ENCODE data around the gene GDNF. TPM values are rescaled to one million over a fixed set of nuclear protein-coding genes. Genes with fewer than 3 reads are reported as not detected.

GDNF gene
- polyA plus RNA-seq, 3 donors, result not detected

DNA sequence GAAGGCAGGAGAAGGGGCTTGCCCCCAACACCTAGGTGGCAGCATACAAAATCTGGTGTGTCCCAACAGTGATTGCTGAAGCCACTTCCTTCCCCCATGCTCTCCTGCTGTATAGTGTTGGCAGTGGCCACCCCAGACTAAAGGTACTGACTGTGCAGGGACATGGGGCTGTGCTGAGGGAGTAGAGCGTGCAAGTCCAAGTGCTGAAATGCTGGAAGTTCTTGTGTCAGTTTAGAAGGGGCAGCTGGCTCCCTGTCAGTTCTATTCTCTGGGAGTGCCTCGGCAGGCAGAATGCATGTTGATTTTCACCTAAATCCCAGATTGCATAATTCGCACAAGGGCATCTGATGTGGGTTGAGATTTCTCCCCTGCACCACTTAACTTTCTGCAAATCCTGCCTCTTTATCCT lies 68.6 kb downstream of the GDNF start:
- H3K27me3 ChIP-seq (ENCODE audit: control insufficient read depth in 2 of 2, insufficient read depth in 2 of 2, low read length in 2 of 2), result no peaks in the 10 kb centered on the region
- no peaks in the 10 kb centered on the region for H3K36me3 Mint-ChIP-seq
- H3K9me3 Mint-ChIP-seq, result peaks cover 6 to 24% (median 13%) of the 10 kb centered on the region in 7 donors
- TF ChIP-seq, protein P1, sequence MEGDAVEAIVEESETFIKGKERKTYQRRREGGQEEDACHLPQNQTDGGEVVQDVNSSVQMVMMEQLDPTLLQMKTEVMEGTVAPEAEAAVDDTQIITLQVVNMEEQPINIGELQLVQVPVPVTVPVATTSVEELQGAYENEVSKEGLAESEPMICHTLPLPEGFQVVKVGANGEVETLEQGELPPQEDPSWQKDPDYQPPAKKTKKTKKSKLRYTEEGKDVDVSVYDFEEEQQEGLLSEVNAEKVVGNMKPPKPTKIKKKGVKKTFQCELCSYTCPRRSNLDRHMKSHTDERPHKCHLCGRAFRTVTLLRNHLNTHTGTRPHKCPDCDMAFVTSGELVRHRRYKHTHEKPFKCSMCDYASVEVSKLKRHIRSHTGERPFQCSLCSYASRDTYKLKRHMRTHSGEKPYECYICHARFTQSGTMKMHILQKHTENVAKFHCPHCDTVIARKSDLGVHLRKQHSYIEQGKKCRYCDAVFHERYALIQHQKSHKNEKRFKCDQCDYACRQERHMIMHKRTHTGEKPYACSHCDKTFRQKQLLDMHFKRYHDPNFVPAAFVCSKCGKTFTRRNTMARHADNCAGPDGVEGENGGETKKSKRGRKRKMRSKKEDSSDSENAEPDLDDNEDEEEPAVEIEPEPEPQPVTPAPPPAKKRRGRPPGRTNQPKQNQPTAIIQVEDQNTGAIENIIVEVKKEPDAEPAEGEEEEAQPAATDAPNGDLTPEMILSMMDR (IDR thresholded peaks at IDR 0.05), result no peak
- H3K79me2 ChIP-seq (ENCODE audit: insufficient read depth, low read length), result no peaks in the 10 kb centered on the region
- H3K4me3 ChIP-seq (replicated peaks in 1 of 3; ENCODE audit: low read depth in 2 of 3, low read length in 3 of 3), result no peak overlapping the region
- H3K4me1 ChIP-seq (ENCODE audit: control insufficient read depth in 1 of 2, insufficient read depth in 2 of 2, low read length in 2 of 2), result no peaks in the 10 kb centered on the region
- H3K27ac ChIP-seq (ENCODE audit: low read depth in 1 of 2, low read length in 2 of 2), result no peak overlapping the region
- H3K27ac Mint-ChIP-seq, result no peak overlapping the region
- H4K20me1 ChIP-seq (ENCODE audit: insufficient read depth, low read length), result no peaks in the 10 kb centered on the region
- intact Hi-C loops (cut with micrococcal nuclease), result no loop called here
- no peak overlapping the region for H3K4me3 Mint-ChIP-seq
- no peak overlapping the region for H3K9ac ChIP-seq (ENCODE audit: insufficient read depth, low read length, poor library complexity, severe bottlenecking)
- no peak for DNase-seq
- peaks cover 4% of the 10 kb centered on the region for H3K4me1 Mint-ChIP-seq
- no peak overlapping the region for H3K4me2 ChIP-seq (replicated peaks; ENCODE audit: extremely low read depth, low read length, poor library complexity, severe bottlenecking)
- H3K36me3 ChIP-seq (replicated peaks in 1 of 2; ENCODE audit: control insufficient read depth in 1 of 2, insufficient read depth in 2 of 2, low read length in 2 of 2), result no peaks in the 10 kb centered on the region
- peaks cover 2 to 12% (median 3%) of the 10 kb centered on the region in 3 donors for H3K27me3 Mint-ChIP-seq (ENCODE audit: low read depth in 3 of 3)
- WGBS (ENCODE audit: insufficient coverage), result 63% methylated on average over 1 of the region's 3 CpGs
- peaks cover 10 to 18% of the 10 kb centered on the region in 2 donors for H3K9me3 ChIP-seq (replicated peaks in 1 of 2; ENCODE audit: control insufficient read depth in 1 of 2, insufficient read depth in 1 of 2, low read length in 2 of 2)
- H2AFZ ChIP-seq (ENCODE audit: insufficient read depth, low read depth, low read length, poor library complexity, severe bottlenecking), result no peak overlapping the region

DNA sequence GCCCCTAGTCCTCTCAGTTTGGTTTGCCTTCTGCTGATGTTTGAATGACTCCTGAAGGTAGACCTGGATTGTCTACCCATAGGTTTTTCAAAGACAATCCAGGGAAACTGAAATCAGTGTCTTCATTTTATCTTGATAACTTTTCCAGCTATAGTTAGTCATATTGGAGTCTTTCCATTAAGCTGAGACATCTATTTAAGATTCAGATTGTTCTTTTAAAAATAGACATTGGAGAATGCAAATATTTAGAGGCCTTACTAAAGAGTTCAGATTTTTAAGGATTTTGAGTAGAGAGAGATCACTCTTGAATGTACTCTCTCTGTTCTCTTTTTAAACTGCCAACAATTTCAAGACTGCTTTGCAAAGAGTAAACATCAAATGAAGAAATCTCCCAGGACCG lies 69.1 kb downstream of the GDNF start:
- Histone ChIP-seq H3K27ac (ENCODE audit: low read depth in 1 of 2, low read length in 2 of 2) (no peak overlapping the region), H4K20me1 (ENCODE audit: insufficient read depth, low read length) (no peaks in the 10 kb centered on the region), H3K4me1 (ENCODE audit: control insufficient read depth in 1 of 2, insufficient read depth in 2 of 2, low read length in 2 of 2) (no peaks in the 10 kb centered on the region), H3K4me3 (replicated peaks in 1 of 3; ENCODE audit: low read depth in 2 of 3, low read length in 3 of 3) (no peak overlapping the region), H3K79me2 (ENCODE audit: insufficient read depth, low read length) (no peaks in the 10 kb centered on the region), H2AFZ (ENCODE audit: insufficient read depth, low read depth, low read length, poor library complexity, severe bottlenecking) (no peak overlapping the region), H3K9me3 (replicated peaks in 1 of 2; ENCODE audit: control insufficient read depth in 1 of 2, insufficient read depth in 1 of 2, low read length in 2 of 2) (peaks cover 10 to 14% of the 10 kb centered on the region in 2 donors), H3K4me2 (replicated peaks; ENCODE audit: extremely low read depth, low read length, poor library complexity, severe bottlenecking) (no peak overlapping the region), H3K9ac (ENCODE audit: insufficient read depth, low read length, poor library complexity, severe bottlenecking) (no peak overlapping the region), H3K36me3 (replicated peaks in 1 of 2; ENCODE audit: control insufficient read depth in 1 of 2, insufficient read depth in 2 of 2, low read length in 2 of 2) (no peaks in the 10 kb centered on the region), H3K27me3 (ENCODE audit: control insufficient read depth in 2 of 2, insufficient read depth in 2 of 2, low read length in 2 of 2) (no peaks in the 10 kb centered on the region)
- Mint-ChIP-seq H3K4me1 (peaks cover 4% of the 10 kb centered on the region), H3K4me3 (no peak overlapping the region), H3K27me3 (ENCODE audit: low read depth in 3 of 3) (peaks cover 2 to 12% (median 3%) of the 10 kb centered on the region in 3 donors), H3K9me3 (peaks cover 5 to 24% (median 13%) of the 10 kb centered on the region in 7 donors), H3K36me3 (no peaks in the 10 kb centered on the region), H3K27ac (no peak overlapping the region)
- DNase-seq, result no peak
- intact Hi-C loops (cut with micrococcal nuclease), result no loop called here
- WGBS (ENCODE audit: insufficient coverage), result no CpG with 5 or more reads among the region's 1 CpG
- TF ChIP-seq, protein P1 (IDR thresholded peaks at IDR 0.05), result no peak
